HG02642 (cell line): ENCODE measurements around the gene KCNE1.

ENCODE experiments used
- ATAC-seq: cut with Tn5 transposase; IDR thresholded peaks from one replicate; pipeline ENCODE4 v1.9.1; 2021; ENCODE audit warnings: mild to moderate bottlenecking; ENCODE audit not compliant: unreplicated experiment, poor library complexity

KCNE1 gene

GRCh38 chr21:34536820-34537219 lies 24.8 kb upstream of the KCNE1 start:
- ATAC-seq, result no peak

GRCh38 chr21:34536311-34536710 lies 24.3 kb upstream of the KCNE1 start:
- no peak for ATAC-seq

GRCh38 chr21:34535886-34536285 lies 23.9 kb upstream of the KCNE1 start:
- no peak for ATAC-seq

- ATAC-seq, result no peak
Measured at GRCh38 chr21:34534522-34534921, 22.5 kb upstream of the KCNE1 start.

GRCh38 chr21:34533938-34534337 lies 21.9 kb upstream of the KCNE1 start:
- no peak for ATAC-seq

GRCh38 chr21:34531399-34531798 lies 19.4 kb upstream of the KCNE1 start:
- no peak for ATAC-seq

- ATAC-seq, result no peak
Measured at GRCh38 chr21:34530261-34530660, 18.3 kb upstream of the KCNE1 start.

GRCh38 chr21:34528131-34528561 lies 16.1 kb upstream of the KCNE1 start:
- no peak for ATAC-seq

GRCh38 chr21:34526618-34527290 lies 14.7 kb upstream of the KCNE1 start:
- ATAC-seq, result peak; percentile 54

- ATAC-seq, result no peak
Measured at GRCh38 chr21:34526241-34526617, 14.2 kb upstream of the KCNE1 start.

GRCh38 chr21:34524646-34525601 lies 12.9 kb upstream of the KCNE1 start:
- ATAC-seq, result no peak

- ATAC-seq, result no peak
Measured at GRCh38 chr21:34523019-34523555, 11.1 kb upstream of the KCNE1 start.

GRCh38 chr21:34522284-34522683 lies 10.3 kb upstream of the KCNE1 start:
- ATAC-seq, result no peak

- no peak for ATAC-seq
Measured at GRCh38 chr21:34521561-34521960, 9.6 kb upstream of the KCNE1 start.

- ATAC-seq, result no peak
Measured at GRCh38 chr21:34520764-34521508, 8.9 kb upstream of the KCNE1 start.

- ATAC-seq, result no peak
Measured at GRCh38 chr21:34520281-34520680, 8.3 kb upstream of the KCNE1 start.

GRCh38 chr21:34519694-34520093 lies 7.7 kb upstream of the KCNE1 start:
- no peak for ATAC-seq

- ATAC-seq, result no peak
Measured at GRCh38 chr21:34519016-34519415, 7.0 kb upstream of the KCNE1 start.

- no peak for ATAC-seq
Measured at GRCh38 chr21:34518301-34518700, 6.3 kb upstream of the KCNE1 start.

GRCh38 chr21:34517491-34518245 lies 5.7 kb upstream of the KCNE1 start:
- ATAC-seq, result no peak
